Measurements from ENCODE around the gene CDK5RAP3. TPM values are rescaled to one million over a fixed set of nuclear protein-coding genes. Genes with fewer than 3 reads are reported as not detected.
"Not testable (repeated sequence)": the region's sequence is repeated elsewhere in the genome, so short reads cannot be mapped to it uniquely, and the experiment has no call there.

The CDK5RAP3 gene
- polyA plus RNA-seq, 2 of the 4 experiments (the other 2 are of a cell fraction), result 124 to 165 TPM

DNA sequence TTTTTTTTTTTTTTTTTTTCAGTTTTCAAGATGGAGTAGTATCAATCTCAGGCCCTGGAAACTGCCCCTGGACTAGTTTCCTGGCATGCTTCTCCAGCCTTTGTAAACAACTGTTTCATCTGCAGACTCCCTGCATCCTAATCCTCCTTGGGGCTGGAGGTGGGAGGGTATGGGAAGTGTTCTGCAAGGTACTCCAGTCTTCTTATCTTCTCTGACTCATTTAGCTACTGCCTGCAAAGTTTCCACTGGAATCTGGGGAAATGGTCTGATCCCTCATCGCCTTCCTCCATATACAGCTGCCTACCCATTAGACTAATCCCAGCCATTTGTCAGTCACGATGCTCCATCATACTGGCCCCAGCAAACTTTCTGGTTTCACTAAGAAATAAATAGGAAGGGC is 45.2 kb downstream of the CDK5RAP3 start:
- no peak for ATAC-seq
- POLR2A ChIA-PET, result no interaction called here
- Histone ChIP-seq H3K27ac (no peak overlapping the region), H3K4me3 (no peak overlapping the region), H3K4me2 (no peak overlapping the region), H3K4me1 (0 out of 3 replicates have a peak, but pooled peaks cover 3% of the 10 kb centered on the region), H3K9me3 (no peaks in the 10 kb centered on the region)
- peak; percentile 28 to 29 for DNase-seq (ENCODE audit: low read depth in 1 of 2, low spot score in 1 of 2)
- 83% methylated on average over 2 of the region's 2 CpGs for WGBS (ENCODE audit: missing lambda C conversion rate)
- TF ChIP-seq, protein P1, sequence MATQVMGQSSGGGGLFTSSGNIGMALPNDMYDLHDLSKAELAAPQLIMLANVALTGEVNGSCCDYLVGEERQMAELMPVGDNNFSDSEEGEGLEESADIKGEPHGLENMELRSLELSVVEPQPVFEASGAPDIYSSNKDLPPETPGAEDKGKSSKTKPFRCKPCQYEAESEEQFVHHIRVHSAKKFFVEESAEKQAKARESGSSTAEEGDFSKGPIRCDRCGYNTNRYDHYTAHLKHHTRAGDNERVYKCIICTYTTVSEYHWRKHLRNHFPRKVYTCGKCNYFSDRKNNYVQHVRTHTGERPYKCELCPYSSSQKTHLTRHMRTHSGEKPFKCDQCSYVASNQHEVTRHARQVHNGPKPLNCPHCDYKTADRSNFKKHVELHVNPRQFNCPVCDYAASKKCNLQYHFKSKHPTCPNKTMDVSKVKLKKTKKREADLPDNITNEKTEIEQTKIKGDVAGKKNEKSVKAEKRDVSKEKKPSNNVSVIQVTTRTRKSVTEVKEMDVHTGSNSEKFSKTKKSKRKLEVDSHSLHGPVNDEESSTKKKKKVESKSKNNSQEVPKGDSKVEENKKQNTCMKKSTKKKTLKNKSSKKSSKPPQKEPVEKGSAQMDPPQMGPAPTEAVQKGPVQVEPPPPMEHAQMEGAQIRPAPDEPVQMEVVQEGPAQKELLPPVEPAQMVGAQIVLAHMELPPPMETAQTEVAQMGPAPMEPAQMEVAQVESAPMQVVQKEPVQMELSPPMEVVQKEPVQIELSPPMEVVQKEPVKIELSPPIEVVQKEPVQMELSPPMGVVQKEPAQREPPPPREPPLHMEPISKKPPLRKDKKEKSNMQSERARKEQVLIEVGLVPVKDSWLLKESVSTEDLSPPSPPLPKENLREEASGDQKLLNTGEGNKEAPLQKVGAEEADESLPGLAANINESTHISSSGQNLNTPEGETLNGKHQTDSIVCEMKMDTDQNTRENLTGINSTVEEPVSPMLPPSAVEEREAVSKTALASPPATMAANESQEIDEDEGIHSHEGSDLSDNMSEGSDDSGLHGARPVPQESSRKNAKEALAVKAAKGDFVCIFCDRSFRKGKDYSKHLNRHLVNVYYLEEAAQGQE (IDR thresholded peaks at IDR 0.05), result no peak
- TF ChIP-seq ZNF302 (CRISPR knock-in tag; IDR thresholded peaks at IDR 0.05) (no peak), JUNB (IDR thresholded peaks at IDR 0.05) (no peak), HEYL (CRISPR knock-in tag; IDR thresholded peaks at IDR 0.05) (no peak), HDAC2 (IDR thresholded peaks at IDR 0.05) (no peak), ZC3H11A (IDR thresholded peaks at IDR 0.05) (no peak), RCOR1 (IDR thresholded peaks at IDR 0.05; ENCODE audit: low read depth, low read length) (no peak), MYC (IDR thresholded peaks at IDR 0.05; ENCODE audit: borderline replicate concordance, low read length) (no peak), RARB (CRISPR knock-in tag; IDR thresholded peaks at IDR 0.05) (no peak), CHD4 (IDR thresholded peaks at IDR 0.05; ENCODE audit: borderline replicate concordance) (no peak), JUN (IDR thresholded peaks at IDR 0.05) (no peak), GATA3 (IDR thresholded peaks at IDR 0.05; ENCODE audit: borderline replicate concordance) (no peak), TFCP2L1 (CRISPR knock-in tag; IDR thresholded peaks at IDR 0.05) (no peak), NFE2L2 (conservative IDR thresholded peaks at IDR 0.05; ENCODE audit: low read length) (no peak)
- TF ChIP-seq, protein P2, sequence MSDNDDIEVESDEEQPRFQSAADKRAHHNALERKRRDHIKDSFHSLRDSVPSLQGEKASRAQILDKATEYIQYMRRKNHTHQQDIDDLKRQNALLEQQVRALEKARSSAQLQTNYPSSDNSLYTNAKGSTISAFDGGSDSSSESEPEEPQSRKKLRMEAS (IDR thresholded peaks at IDR 0.05), result no peak
- TF ChIP-seq, protein P3, sequence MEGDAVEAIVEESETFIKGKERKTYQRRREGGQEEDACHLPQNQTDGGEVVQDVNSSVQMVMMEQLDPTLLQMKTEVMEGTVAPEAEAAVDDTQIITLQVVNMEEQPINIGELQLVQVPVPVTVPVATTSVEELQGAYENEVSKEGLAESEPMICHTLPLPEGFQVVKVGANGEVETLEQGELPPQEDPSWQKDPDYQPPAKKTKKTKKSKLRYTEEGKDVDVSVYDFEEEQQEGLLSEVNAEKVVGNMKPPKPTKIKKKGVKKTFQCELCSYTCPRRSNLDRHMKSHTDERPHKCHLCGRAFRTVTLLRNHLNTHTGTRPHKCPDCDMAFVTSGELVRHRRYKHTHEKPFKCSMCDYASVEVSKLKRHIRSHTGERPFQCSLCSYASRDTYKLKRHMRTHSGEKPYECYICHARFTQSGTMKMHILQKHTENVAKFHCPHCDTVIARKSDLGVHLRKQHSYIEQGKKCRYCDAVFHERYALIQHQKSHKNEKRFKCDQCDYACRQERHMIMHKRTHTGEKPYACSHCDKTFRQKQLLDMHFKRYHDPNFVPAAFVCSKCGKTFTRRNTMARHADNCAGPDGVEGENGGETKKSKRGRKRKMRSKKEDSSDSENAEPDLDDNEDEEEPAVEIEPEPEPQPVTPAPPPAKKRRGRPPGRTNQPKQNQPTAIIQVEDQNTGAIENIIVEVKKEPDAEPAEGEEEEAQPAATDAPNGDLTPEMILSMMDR (IDR thresholded peaks at IDR 0.05), result no peak
- TF ChIP-seq, protein P4, sequence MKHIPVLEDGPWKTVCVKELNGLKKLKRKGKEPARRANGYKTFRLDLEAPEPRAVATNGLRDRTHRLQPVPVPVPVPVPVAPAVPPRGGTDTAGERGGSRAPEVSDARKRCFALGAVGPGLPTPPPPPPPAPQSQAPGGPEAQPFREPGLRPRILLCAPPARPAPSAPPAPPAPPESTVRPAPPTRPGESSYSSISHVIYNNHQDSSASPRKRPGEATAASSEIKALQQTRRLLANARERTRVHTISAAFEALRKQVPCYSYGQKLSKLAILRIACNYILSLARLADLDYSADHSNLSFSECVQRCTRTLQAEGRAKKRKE (CRISPR knock-in tag; IDR thresholded peaks at IDR 0.05; ENCODE audit: low read depth), result no peak
- TF ChIP-seq, protein P5, sequence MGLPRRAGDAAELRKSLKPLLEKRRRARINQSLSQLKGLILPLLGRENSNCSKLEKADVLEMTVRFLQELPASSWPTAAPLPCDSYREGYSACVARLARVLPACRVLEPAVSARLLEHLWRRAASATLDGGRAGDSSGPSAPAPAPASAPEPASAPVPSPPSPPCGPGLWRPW (IDR thresholded peaks at IDR 0.05), result no peak
- FAIRE-seq, result no peak
- CTCF ChIA-PET, result interaction anchor here (1.0 to 18.5 kb wide), 10 partner anchors 9 to 178 kb away, joined by 3 to 766 read pairs (median 62); partner anchors contain the start of genes CDK5RAP3, PNPO, PRR15L and SCRN2

DNA sequence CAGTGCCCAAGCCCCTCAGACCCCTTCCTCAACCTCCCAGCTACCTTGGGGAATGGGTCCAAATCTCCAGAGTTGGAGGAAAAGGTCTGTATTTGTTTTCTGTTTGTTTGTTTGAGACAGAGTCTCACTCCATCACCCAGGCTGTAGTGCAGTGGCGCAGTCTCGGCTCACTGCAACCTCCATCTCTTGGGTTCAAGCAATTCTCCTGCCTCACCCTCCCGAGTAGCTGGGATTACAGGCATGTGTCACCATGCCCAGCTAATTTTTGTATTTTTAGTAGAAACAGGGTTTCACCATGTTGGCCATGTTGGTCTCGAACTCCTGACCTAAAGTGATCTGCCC is 46.9 kb downstream of the CDK5RAP3 start:
- POLR2A ChIA-PET, result interaction anchor here (0.7 to 1.4 kb wide), 4 partner anchors 31 to 175 kb away, joined by 3 to 5 read pairs (median 4); partner anchors contain the start of genes CDK5RAP3 and SP2
- FAIRE-seq; DNase-seq (ENCODE audit: low read depth in 1 of 2, low spot score in 1 of 2); H3K4me1 ChIP-seq; H3K9me3 ChIP-seq; H3K4me3 ChIP-seq; H3K27ac ChIP-seq; H3K4me2 ChIP-seq; ATAC-seq: not testable (repeated sequence)
- CTCF ChIA-PET, result interaction anchor here (0.6 to 18.5 kb wide), 49 partner anchors 7 to 631 kb away, joined by 3 to 766 read pairs (median 5); partner anchors contain the start of genes CDK5RAP3, KPNB1, PNPO and PRR15L
- 86% methylated on average over 4 of the region's 4 CpGs for WGBS (ENCODE audit: missing lambda C conversion rate)
